ENCODE data around the gene ZNF35. TPM values are rescaled to one million over a fixed set of nuclear protein-coding genes. Genes with fewer than 3 reads are reported as not detected.

Gene ZNF35
- polyA plus RNA-seq, 1 donor: 14.0 TPM

GRCh38 chr3:44682182-44682896 is 33.8 kb downstream of the ZNF35 start:
- no peak for DNase-seq

GRCh38 chr3:44685128-44685800 is 36.7 kb downstream of the ZNF35 start:
- peak; percentile 75 for DNase-seq

GRCh38 chr3:44687898-44688297 is 39.4 kb downstream of the ZNF35 start:
- DNase-seq: no peak

Other genes with a start within 250 kb of the ZNF35 start
- 31.4 TPM for gene ZNF445, start 171.1 kb upstream of the ZNF35 start, polyA plus RNA-seq (ENCODE audit: insufficient read length)
- gene ZKSCAN7, start 93.5 kb upstream of the ZNF35 start, polyA plus RNA-seq (ENCODE audit: insufficient read length): 19.4 TPM
- gene ZNF660, start 63.8 kb upstream of the ZNF35 start, polyA plus RNA-seq (ENCODE audit: insufficient read length): 15.9 TPM
- 40.3 TPM for gene ZNF197, start 23.7 kb upstream of the ZNF35 start, polyA plus RNA-seq (ENCODE audit: insufficient read length)
- 16.8 TPM for gene ZNF502, start 63.9 kb downstream of the ZNF35 start, polyA plus RNA-seq (ENCODE audit: insufficient read length)
- gene ZNF501, start 80.9 kb downstream of the ZNF35 start, polyA plus RNA-seq (ENCODE audit: insufficient read length): 14.8 TPM
- 62.1 TPM for gene KIAA1143, start 112.9 kb downstream of the ZNF35 start, polyA plus RNA-seq (ENCODE audit: insufficient read length)
- gene KIF15, start 113.1 kb downstream of the ZNF35 start, polyA plus RNA-seq (ENCODE audit: insufficient read length): 39.8 TPM
- gene TMEM42, start 213.2 kb downstream of the ZNF35 start, polyA plus RNA-seq (ENCODE audit: insufficient read length): 30.7 TPM
- gene TGM4, start 225.9 kb downstream of the ZNF35 start, polyA plus RNA-seq (ENCODE audit: insufficient read length): 0.18 TPM